A549 (cell line): ENCODE measurements around the gene ZG16B.

Source experiments
- CTCF ChIP-seq: fragments of >200 bp; sonication (Bioruptor Twin); formaldehyde crosslinking; IDR thresholded peaks from 3 replicates; pipeline ENCODE4 v1.5.1; 2016
- E2F6 ChIP-seq: IDR thresholded peaks from 2 replicates; pipeline ENCODE4 v1.6.1; 2012; ENCODE audit warnings: low read depth, borderline replicate concordance
- EHMT2 ChIP-seq: fragments of 200-600 bp; sonication (generic); IDR thresholded peaks from 2 replicates; pipeline ENCODE4 v1.6.1; 2016; ENCODE audit warnings: antibody characterized with exemption, low read depth, mild to moderate bottlenecking, moderate library complexity
- EP300 ChIP-seq, 2 experiments: fragments of >200 bp; sonication (Bioruptor Twin); formaldehyde crosslinking; IDR thresholded peaks; 2 replicates in 1 of 2; 3 replicates in 1 of 2; pipeline ENCODE4 v1.6.1; 2016 to 2017
- JUNB ChIP-seq: fragments of >200 bp; sonication (Bioruptor Twin); formaldehyde crosslinking; IDR thresholded peaks from 2 replicates; pipeline ENCODE4 v1.6.1; 2016
- MAFK ChIP-seq: fragments of 450-650 bp; IDR thresholded peaks from 2 replicates; pipeline ENCODE4 v1.6.1; 2014; ENCODE audit not compliant: partially characterized antibody
- PHF8 ChIP-seq: fragments of 200-600 bp; sonication (generic); IDR thresholded peaks from 2 replicates; pipeline ENCODE4 v1.6.1; 2016; ENCODE audit warnings: low read depth, mild to moderate bottlenecking, antibody characterized with exemption, moderate library complexity, borderline replicate concordance
- POLR2A ChIP-seq: IDR thresholded peaks from 2 replicates; pipeline ENCODE4 v1.6.1; 2012; ENCODE audit warnings: mild to moderate bottlenecking, low read length
- SMC3 ChIP-seq: fragments of >200 bp; sonication (Bioruptor Twin); formaldehyde crosslinking; IDR thresholded peaks from 3 replicates; pipeline ENCODE4 v1.6.1; 2018; ENCODE audit warnings: inconsistent platforms
- TFCP2L1 ChIP-seq: fragments of 250-450 bp; sonication (Bioruptor Pico); IDR thresholded peaks from 2 replicates; pipeline ENCODE4 v1.5.0; 2021; ENCODE audit warnings: mild to moderate bottlenecking
- TP53 ChIP-seq: fragments of 250-450 bp; sonication (Bioruptor Pico); IDR thresholded peaks from 2 replicates; pipeline ENCODE4 v1.5.0; 2021; ENCODE audit warnings: mild to moderate bottlenecking, moderate library complexity

GRCh38 chr16:2799859-2800226, 30.3 kb upstream of the ZG16B start:
- TF ChIP-seq CTCF (no peak), EHMT2 (no peak), JUNB (no peak), TFCP2L1 (CRISPR knock-in tag) (no peak), POLR2A (no peak), EP300 (IDR thresholded peaks at IDR 0.05) (no peak), PHF8 (no peak), MAFK (no peak), SMC3 (no peak), E2F6 (no peak), TP53 (CRISPR knock-in tag) (no peak)
